MCF 10A (cell line): ENCODE measurements around the gene ARHGAP1. TPM values are rescaled to one million over a fixed set of nuclear protein-coding genes. Genes with fewer than 3 reads are reported as not detected.

Source experiments
- BruUV-seq: library from RNA; stranded (reverse); fragments of 400-500 nt; replicated peaks from 2 replicates; lab custom pipeline; 2021; lab: Mats Ljungman, UMichigan
- CTCF ChIA-PET: fragments of 300-600 bp; sonication (Branson Sonifier 250); formaldehyde crosslinking; extraction: SDS; loops from one replicate; lab custom pipeline; 2021; ENCODE audit warnings: antibody characterized with exemption, inconsistent platforms; lab: Yijun Ruan, JAX
- POLR2A ChIA-PET: fragments of 300-600, 350-650 bp; sonication (Branson Sonifier 250); formaldehyde crosslinking; extraction: SDS; loops from one replicate; lab custom pipeline; 2020; ENCODE audit warnings: antibody characterized with exemption, inconsistent platforms; lab: Yijun Ruan, JAX
- DNase-seq: peaks from one replicate; pipeline ENCODE4 v3.0.0-alpha.2; 2018; ENCODE audit not compliant: unreplicated experiment
- H3K27ac Mint-ChIP-seq: one replicate; pipeline ENCODE4 v1.8.0; 2022; ENCODE audit warnings: mild to moderate bottlenecking, low read depth, mixed read lengths; ENCODE audit not compliant: unreplicated experiment
- H3K27me3 Mint-ChIP-seq: one replicate; pipeline ENCODE4 v1.8.0; 2022; ENCODE audit warnings: mixed read lengths; ENCODE audit not compliant: insufficient read depth, unreplicated experiment
- H3K36me3 Mint-ChIP-seq: one replicate; pipeline ENCODE4 v1.8.0; 2022; ENCODE audit warnings: mild to moderate bottlenecking, moderate library complexity, mixed read lengths; ENCODE audit not compliant: insufficient read depth, unreplicated experiment
- H3K4me1 Mint-ChIP-seq: one replicate; pipeline ENCODE4 v1.8.0; 2022; ENCODE audit warnings: mixed read lengths; ENCODE audit not compliant: insufficient read depth, unreplicated experiment
- H3K4me3 Mint-ChIP-seq: one replicate; pipeline ENCODE4 v1.8.0; 2022; ENCODE audit warnings: mild to moderate bottlenecking, moderate library complexity, mixed read lengths; ENCODE audit not compliant: unreplicated experiment
- H3K9me3 Mint-ChIP-seq: one replicate; pipeline ENCODE4 v1.8.0; 2022; ENCODE audit warnings: mixed read lengths; ENCODE audit not compliant: unreplicated experiment
- CTCF ChIP-seq: fragments of 200-600 bp; IDR thresholded peaks from one replicate; pipeline ENCODE4 v1.8.0; 2022; ENCODE audit warnings: antibody characterized with exemption, mild to moderate bottlenecking; ENCODE audit not compliant: unreplicated experiment
- intact Hi-C: fragments of 100-400 bp; cut with micrococcal nuclease; formaldehyde crosslinking; loops from 2 replicates; pipeline ENCODE4 v1.14.1; 2022
- total RNA-seq: library from RNA; stranded (reverse); gene quantifications from 2 replicates; pipeline ENCODE4 v1.2.3, GENCODE V29; 2022

The ARHGAP1 gene
- total RNA-seq, 1 experiment from 2014 or later, result 61.0 TPM

DNA sequence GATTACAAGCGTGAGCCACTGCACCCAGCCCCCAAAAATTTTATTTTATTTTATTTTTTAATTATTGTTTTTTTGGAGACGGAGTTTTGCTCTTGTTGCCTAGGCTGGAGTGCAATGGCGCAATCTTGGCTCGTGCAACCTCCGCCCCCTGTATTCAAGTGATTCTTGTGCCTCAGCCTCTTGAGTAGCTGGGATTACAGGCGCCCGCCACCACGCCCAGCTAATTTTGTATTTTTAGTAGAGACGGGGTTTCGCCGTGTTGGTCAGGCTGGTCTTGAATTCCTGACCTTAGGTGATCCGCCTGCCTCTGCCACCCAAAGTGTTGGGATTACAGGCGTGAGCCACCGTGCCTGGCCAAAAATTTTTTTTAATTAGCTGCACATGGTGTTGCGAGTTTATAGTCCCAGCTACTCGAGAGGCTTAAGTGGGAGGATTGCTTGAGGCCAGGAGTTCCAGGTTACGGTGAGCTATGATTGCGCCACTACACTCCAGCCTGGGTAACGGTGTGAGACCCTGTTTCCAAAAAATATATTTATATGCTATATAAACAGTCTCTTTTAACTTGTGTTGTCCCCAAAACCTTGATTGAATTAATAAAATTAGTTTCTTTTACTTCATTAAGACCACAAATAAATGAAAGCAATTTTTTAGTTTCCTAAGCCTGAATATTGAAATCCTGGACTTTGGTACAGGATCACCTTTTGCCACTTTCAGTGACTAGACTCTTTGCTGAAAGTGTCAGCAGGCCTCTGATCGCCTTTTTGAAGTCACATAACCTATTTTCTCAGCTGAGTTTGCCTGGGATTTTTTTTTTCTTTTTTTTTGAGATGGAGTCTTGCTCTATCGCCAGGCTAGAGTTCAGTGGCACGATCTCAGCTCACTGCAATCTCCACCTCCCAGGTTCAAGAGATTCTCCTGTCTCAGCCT is 66.9 kb downstream of the ARHGAP1 start:
- intact Hi-C loops, result no loop called here
- Mint-ChIP-seq H3K27ac (no peak overlapping the region), H3K36me3 (peaks cover 52% of the 10 kb centered on the region), H3K4me1 (no peaks in the 10 kb centered on the region), H3K27me3 (no peaks in the 10 kb centered on the region), H3K4me3 (no peak overlapping the region), H3K9me3 (no peaks in the 10 kb centered on the region)
- ChIA-PET POLR2A (interaction anchor here (0.7 to 1.2 kb wide), 4 partner anchors 13 to 390 kb away, joined by 3 to 4 read pairs (median 3); no protein-coding TSS in a partner anchor), CTCF (interaction anchor here (0.6 kb wide), 1 partner anchor 14 kb away, joined by 4 read pairs; no protein-coding TSS in a partner anchor)
- no TSS peak for BruUV-seq
- TF ChIP-seq CTCF, result no peak
- no peak for DNase-seq

DNA sequence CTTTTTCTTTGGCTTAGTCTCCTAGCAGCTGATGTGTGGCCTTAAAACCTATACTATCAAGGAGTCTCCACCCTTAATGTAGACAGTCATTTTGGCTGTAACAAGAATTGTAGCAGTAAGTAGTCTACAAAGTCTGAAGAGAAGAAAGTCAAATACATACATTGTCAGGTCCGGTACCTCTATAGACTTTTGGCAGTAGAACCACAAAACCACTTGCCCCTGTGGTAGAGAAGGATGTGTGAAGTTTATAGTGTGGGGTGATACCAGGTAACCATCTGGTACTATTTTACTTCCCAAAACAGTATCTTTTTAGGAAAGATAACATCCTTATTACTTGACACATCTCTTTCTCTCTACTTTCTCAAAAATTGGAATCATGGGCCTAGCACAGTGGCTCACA is 67.9 kb downstream of the ARHGAP1 start:
- no peak overlapping the region for H3K4me3 Mint-ChIP-seq
- POLR2A ChIA-PET, result interaction anchor here (3.7 kb wide), 1 partner anchor 14 kb away, joined by 39 read pairs; the partner anchor contains the start of genes ATG13 and HARBI1
- TF ChIP-seq CTCF, result no peak
- no peak for DNase-seq
- BruUV-seq, result no TSS peak
- intact Hi-C loops, result no loop called here
- H3K27ac Mint-ChIP-seq, result no peak overlapping the region
- H3K27me3 Mint-ChIP-seq, result no peaks in the 10 kb centered on the region
- CTCF ChIA-PET, result interaction anchor here (2.0 kb wide), 1 partner anchor 14 kb away, joined by 9 read pairs; the partner anchor contains the start of gene ATG13
- no peaks in the 10 kb centered on the region for H3K9me3 Mint-ChIP-seq
- no peaks in the 10 kb centered on the region for H3K4me1 Mint-ChIP-seq
- peaks cover 48% of the 10 kb centered on the region for H3K36me3 Mint-ChIP-seq

- POLR2A ChIA-PET, result interaction anchor here (0.8 to 3.7 kb wide), 3 partner anchors 13 to 69 kb away, joined by 3 to 39 read pairs (median 4); partner anchors contain the start of genes ARHGAP1, ATG13 and HARBI1
- intact Hi-C loops, result no loop called here
- Mint-ChIP-seq H3K36me3 (peaks cover 45% of the 10 kb centered on the region), H3K4me1 (no peaks in the 10 kb centered on the region), H3K9me3 (no peaks in the 10 kb centered on the region), H3K27me3 (no peaks in the 10 kb centered on the region), H3K27ac (peak overlapping the region; percentile 51), H3K4me3 (no peak overlapping the region)
- DNase-seq, result no peak
- no TSS peak for BruUV-seq
- no peak for TF ChIP-seq CTCF
- CTCF ChIA-PET, result interaction anchor here (0.5 to 2.0 kb wide), 2 partner anchors 14 to 303 kb away, joined by 4 to 9 read pairs; partner anchors contain the start of gene ATG13
Observed at GRCh38 chr11:46631676-46632075, 68.7 kb downstream of the ARHGAP1 start.

- Mint-ChIP-seq H3K27ac (no peak overlapping the region), H3K9me3 (no peaks in the 10 kb centered on the region), H3K4me3 (no peak overlapping the region), H3K4me1 (no peaks in the 10 kb centered on the region), H3K27me3 (no peaks in the 10 kb centered on the region), H3K36me3 (peaks cover 52% of the 10 kb centered on the region)
- DNase-seq, result no peak
- TSS peak; percentile 24 for BruUV-seq
- intact Hi-C loops, result no loop called here
- TF ChIP-seq CTCF, result no peak
- POLR2A ChIA-PET, result interaction anchor here (0.9 to 3.7 kb wide), 4 partner anchors 12 to 505 kb away, joined by 3 to 39 read pairs (median 4); partner anchors contain the start of genes ATG13 and HARBI1
- CTCF ChIA-PET, result interaction anchor here (0.6 to 2.0 kb wide), 4 partner anchors 12 to 278 kb away, joined by 3 to 9 read pairs (median 4); partner anchors contain the start of gene ATG13
Observed at GRCh38 chr11:46630237-46630636, 70.2 kb downstream of the ARHGAP1 start.
